GM21737 (cell line): Measurements from ENCODE around the gene NUDT16.
"Not testable (repeated sequence)": the region's sequence is repeated elsewhere in the genome, so short reads cannot be mapped to it uniquely, and the experiment has no call there.

Experiments used
- ATAC-seq: cut with Tn5 transposase; IDR thresholded peaks from one replicate; pipeline ENCODE4 v1.9.1; 2021; ENCODE audit warnings: mild to moderate bottlenecking, moderate library complexity; ENCODE audit not compliant: unreplicated experiment

NUDT16 gene

GRCh38 chr3:131380821-131381444 lies 641 bp upstream of the NUDT16 start:
- ATAC-seq: not testable (repeated sequence)

GRCh38 chr3:131386429-131387165 lies 5.0 kb downstream of the NUDT16 start:
- ATAC-seq: no peak

GRCh38 chr3:131387796-131388489 lies 6.4 kb downstream of the NUDT16 start:
- ATAC-seq: no peak

GRCh38 chr3:131388490-131388799 lies 6.9 kb downstream of the NUDT16 start:
- ATAC-seq: no peak

GRCh38 chr3:131390331-131390730 lies 8.8 kb downstream of the NUDT16 start:
- no peak for ATAC-seq

GRCh38 chr3:131393051-131393450 lies 11.5 kb downstream of the NUDT16 start:
- ATAC-seq: no peak

GRCh38 chr3:131393868-131394267 lies 12.3 kb downstream of the NUDT16 start:
- ATAC-seq: no peak

- ATAC-seq: no peak
These were observed 12.8 kb downstream of the NUDT16 start for GRCh38 chr3:131394400-131394799.

GRCh38 chr3:131396170-131396569 lies 14.6 kb downstream of the NUDT16 start:
- ATAC-seq: no peak

- no peak for ATAC-seq
These were observed 16.3 kb downstream of the NUDT16 start for GRCh38 chr3:131397889-131398288.

- ATAC-seq: no peak
These were observed 20.4 kb downstream of the NUDT16 start for GRCh38 chr3:131401978-131402377.

GRCh38 chr3:131402391-131403039 lies 20.9 kb downstream of the NUDT16 start:
- no peak for ATAC-seq

GRCh38 chr3:131403216-131403895 lies 21.8 kb downstream of the NUDT16 start:
- ATAC-seq: no peak

GRCh38 chr3:131405411-131405810 lies 23.8 kb downstream of the NUDT16 start:
- ATAC-seq: no peak

- ATAC-seq: no peak
These were observed 24.7 kb downstream of the NUDT16 start for GRCh38 chr3:131406274-131406673.

GRCh38 chr3:131417751-131418150 lies 36.2 kb downstream of the NUDT16 start:
- ATAC-seq: no peak

- ATAC-seq: no peak
These were observed 39.7 kb downstream of the NUDT16 start for GRCh38 chr3:131421301-131421700.

GRCh38 chr3:131421957-131422498 lies 40.5 kb downstream of the NUDT16 start:
- ATAC-seq: no peak

GRCh38 chr3:131427226-131427625 lies 45.7 kb downstream of the NUDT16 start:
- no peak for ATAC-seq

- ATAC-seq: no peak
These were observed 50.2 kb downstream of the NUDT16 start for GRCh38 chr3:131431754-131432153.

- ATAC-seq: no peak
These were observed 50.9 kb downstream of the NUDT16 start for GRCh38 chr3:131432441-131432840.
